ENCODE data around the gene IL10RA. TPM values are rescaled to one million over a fixed set of nuclear protein-coding genes. Genes with fewer than 3 reads are reported as not detected.

Gene IL10RA
- total and polyA plus RNA-seq, 12 donors = 2.0 to 29.9 (median 3.8) TPM

DNA sequence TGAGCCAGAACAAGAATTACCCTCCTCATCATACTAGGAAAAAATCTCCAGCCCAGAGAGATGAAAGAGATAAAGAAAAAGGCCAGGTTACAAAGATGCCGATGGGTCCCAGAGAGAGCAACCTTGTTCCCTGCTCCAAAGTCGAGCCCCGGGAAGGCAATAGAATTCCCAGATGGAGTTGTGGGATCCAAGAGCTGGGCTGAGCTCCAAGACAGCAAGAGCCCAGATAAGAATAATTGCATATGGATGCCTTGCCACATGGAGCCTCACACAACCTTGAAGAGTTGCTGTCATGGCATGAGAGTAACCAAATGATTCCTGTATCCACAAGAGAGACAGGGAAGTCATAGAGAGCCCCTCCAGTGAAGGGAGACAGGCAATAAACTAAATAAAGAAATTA, 30.9 kb downstream of the IL10RA start:
- WGBS, 2 donors = 42 to 44% methylated on average over 3 of the region's 3 CpGs

DNA sequence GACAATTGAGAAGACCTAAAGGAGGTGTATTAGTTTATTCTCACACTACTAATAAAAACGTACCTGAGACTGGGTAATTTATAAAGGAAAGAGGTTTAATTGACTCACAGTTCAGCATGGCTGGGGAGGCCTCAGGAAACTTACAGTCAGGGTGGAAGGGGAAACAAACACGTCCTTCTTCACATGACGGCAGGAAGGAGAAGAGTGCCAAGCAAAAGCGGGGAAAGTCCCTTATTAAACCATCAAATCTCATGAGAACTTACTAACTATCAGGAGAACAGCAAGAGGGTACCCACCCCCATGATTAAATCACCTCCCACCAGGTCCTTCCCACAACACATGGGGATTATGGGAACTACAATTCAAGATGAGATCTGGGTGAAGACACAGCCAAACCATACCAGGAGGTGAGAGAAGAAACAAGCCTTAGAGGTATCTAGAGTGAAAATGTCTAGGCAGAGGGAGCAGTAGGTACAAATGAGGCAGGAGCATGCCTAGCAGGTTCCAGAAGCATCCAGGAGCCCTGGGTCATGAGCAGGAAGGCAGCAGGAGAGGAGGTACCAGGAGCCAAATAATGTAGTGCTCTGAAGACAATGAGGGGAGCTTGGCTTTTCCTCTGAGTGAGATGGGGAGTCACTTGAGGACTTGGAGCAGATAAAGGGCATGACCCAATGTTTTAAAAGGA, 31.6 kb downstream of the IL10RA start:
- ATAC-seq (no peak), DNase-seq (no peak)
- no peaks in the 10 kb centered on the region for H3K36me3 ChIP-seq
- peaks cover 0 to 32% (median 0%) of the 10 kb centered on the region in 9 donors for H3K4me1 ChIP-seq
- no peak for TF ChIP-seq CTCF (IDR thresholded peaks at IDR 0.05)
- H3K4me3 ChIP-seq = no peak overlapping the region
- peaks cover 0 to 29% (median 5%) of the 10 kb centered on the region in 11 donors for H3K9me3 ChIP-seq
- no peak overlapping the region for H3K27ac ChIP-seq
- peaks cover 0 to 18% (median 0%) of the 10 kb centered on the region in 7 donors for H3K27me3 ChIP-seq
- intact Hi-C loops (cut with DNase I) = no loop called here
- 62 to 77% methylated on average over 4 of the region's 4 CpGs for WGBS, 2 donors

More for the DNA sequence above, 30.9 kb downstream of the IL10RA start:
- H3K4me1 ChIP-seq = peaks cover 0 to 39% (median 0%) of the 10 kb centered on the region in 9 donors
- H3K4me3 ChIP-seq = no peak overlapping the region
- DNase-seq = no peak
- no peak for TF ChIP-seq CTCF (IDR thresholded peaks at IDR 0.05)
- ATAC-seq = no peak
- no peak overlapping the region for H3K27ac ChIP-seq
- H3K36me3 ChIP-seq = no peaks in the 10 kb centered on the region
- peaks cover 0 to 29% (median 5%) of the 10 kb centered on the region in 11 donors for H3K9me3 ChIP-seq
- intact Hi-C loops (cut with DNase I) = no loop called here
- H3K27me3 ChIP-seq = peaks cover 0 to 18% (median 0%) of the 10 kb centered on the region in 7 donors

GRCh38 chr11:118018401-118018800, 32.2 kb downstream of the IL10RA start:
- Histone ChIP-seq H3K36me3 (no peaks in the 10 kb centered on the region), H3K4me3 (no peak overlapping the region), H3K27ac (no peak overlapping the region), H3K4me1 (peaks cover 0 to 26% (median 0%) of the 10 kb centered on the region in 9 donors), H3K27me3 (peaks cover 0 to 17% (median 0%) of the 10 kb centered on the region in 7 donors), H3K9me3 (peaks cover 0 to 29% (median 5%) of the 10 kb centered on the region in 11 donors)
- 86 to 92% methylated on average over 2 of the region's 2 CpGs for WGBS, 2 donors
- intact Hi-C loops (cut with DNase I) = no loop called here
- TF ChIP-seq CTCF (IDR thresholded peaks at IDR 0.05) = no peak
- DNase-seq (no peak), ATAC-seq (no peak)

DNA sequence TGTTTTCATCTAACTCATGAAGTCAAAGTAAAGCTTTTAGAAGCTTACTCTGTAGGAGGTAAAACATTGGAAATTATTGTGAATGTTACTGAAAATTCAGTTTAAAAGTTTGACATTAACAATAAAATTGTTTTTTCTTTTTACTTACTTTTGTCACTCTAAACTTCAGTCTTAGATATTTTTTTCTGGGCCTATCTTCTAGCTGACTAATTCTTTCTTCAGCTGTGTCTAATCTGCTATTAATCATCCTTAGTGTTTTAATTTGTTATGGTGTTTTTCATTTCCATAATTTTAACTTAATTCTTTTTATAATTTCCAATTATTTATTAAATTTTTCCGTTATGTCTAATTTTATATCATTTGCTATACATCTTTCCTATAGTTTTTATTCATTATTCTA, 35.0 kb downstream of the IL10RA start:
- intact Hi-C loops (cut with DNase I) = no loop called here
- TF ChIP-seq CTCF (IDR thresholded peaks at IDR 0.05) = no peak
- Histone ChIP-seq H3K36me3 (no peaks in the 10 kb centered on the region), H3K4me1 (peaks cover 0 to 7% (median 0%) of the 10 kb centered on the region in 9 donors), H3K27me3 (peaks cover 0 to 7% (median 0%) of the 10 kb centered on the region in 7 donors), H3K27ac (no peak overlapping the region), H3K4me3 (no peak overlapping the region), H3K9me3 (peaks cover 0 to 37% (median 5%) of the 10 kb centered on the region in 11 donors)
- no peak for ATAC-seq
- 96 to 100% methylated on average over 1 of the region's 1 CpG for WGBS, 2 donors
- DNase-seq = no peak

Measured in heart right ventricle (tissue), 16 donors.